SK-N-SH treated with all-trans-retinoic acid at 6 μM for 48 hours (cell line): Measurements from ENCODE around the gene ANXA11.
"Not testable (repeated sequence)": the region's sequence is repeated elsewhere in the genome, so short reads cannot be mapped to it uniquely, and the experiment has no call there.

Source experiments
- ATAC-seq: fragments of 200-7000 bp; cut with Tn5 transposase; 3 replicates; pipeline ENCODE4 v1.9.1; 2020; ENCODE audit warnings: mild to moderate bottlenecking, moderate library complexity
- BACH2 ChIP-seq: fragments of 250-450 bp; sonication (Bioruptor Pico); IDR thresholded peaks from 2 replicates; pipeline ENCODE4 v1.9.0; 2021; ENCODE audit warnings: mild to moderate bottlenecking, borderline replicate concordance
- CREB5 ChIP-seq: fragments of 250-450 bp; sonication (Bioruptor Pico); IDR thresholded peaks from 2 replicates; pipeline ENCODE4 v1.5.1; 2020; ENCODE audit warnings: low read depth, mild to moderate bottlenecking, moderate library complexity
- CSDC2 ChIP-seq: fragments of 250-450 bp; sonication (Bioruptor Pico); IDR thresholded peaks from 2 replicates; pipeline ENCODE4 v1.5.0; 2020; ENCODE audit warnings: mild to moderate bottlenecking, moderate library complexity
- CSRNP3 ChIP-seq: fragments of 250-450 bp; sonication (Bioruptor Pico); IDR thresholded peaks from 2 replicates; pipeline ENCODE4 v1.5.1; 2021; ENCODE audit warnings: mild to moderate bottlenecking, moderate library complexity
- ESRRG ChIP-seq: fragments of 250-450 bp; sonication (Bioruptor Pico); IDR thresholded peaks from 2 replicates; pipeline ENCODE4 v1.6.1; 2021; ENCODE audit warnings: mild to moderate bottlenecking
- GLIS3 ChIP-seq: fragments of 250-450 bp; sonication (Bioruptor Pico); IDR thresholded peaks from 2 replicates; pipeline ENCODE4 v1.5.0; 2020; ENCODE audit warnings: mild to moderate bottlenecking, moderate library complexity
- OSR1 ChIP-seq: fragments of 250-450 bp; sonication (Bioruptor Pico); IDR thresholded peaks from 2 replicates; pipeline ENCODE4 v1.8.0; 2022; ENCODE audit warnings: moderate library complexity, mild to moderate bottlenecking, inconsistent platforms
- PATZ1 ChIP-seq: fragments of 250-450 bp; sonication (Bioruptor Pico); IDR thresholded peaks from 2 replicates; pipeline ENCODE4 v1.8.0; 2020; ENCODE audit warnings: mild to moderate bottlenecking, moderate library complexity, borderline replicate concordance
- POU6F1 ChIP-seq: fragments of 250-450 bp; sonication (Bioruptor Pico); IDR thresholded peaks from 2 replicates; pipeline ENCODE4 v1.8.0; 2021; ENCODE audit warnings: low read depth, mild to moderate bottlenecking, moderate library complexity, borderline replicate concordance
- PPARA ChIP-seq: fragments of 250-450 bp; sonication (Bioruptor Pico); IDR thresholded peaks from 2 replicates; pipeline ENCODE4 v1.5.0; 2020; ENCODE audit warnings: mild to moderate bottlenecking, borderline replicate concordance
- RARB ChIP-seq: fragments of 250-450 bp; sonication (Bioruptor Pico); IDR thresholded peaks from 2 replicates; pipeline ENCODE4 v1.8.0; 2021; ENCODE audit warnings: mild to moderate bottlenecking, moderate library complexity
- SNAI2 ChIP-seq: fragments of 250-450 bp; sonication (Bioruptor Pico); IDR thresholded peaks from 2 replicates; pipeline ENCODE4 v1.5.0; 2020; ENCODE audit warnings: mild to moderate bottlenecking, moderate library complexity
- TCF4 ChIP-seq: fragments of 250-450 bp; sonication (Bioruptor Pico); IDR thresholded peaks from 2 replicates; pipeline ENCODE4 v1.8.0; 2021; ENCODE audit warnings: mild to moderate bottlenecking, moderate library complexity, borderline replicate concordance
- TOX ChIP-seq: fragments of 250-450 bp; sonication (Bioruptor Pico); IDR thresholded peaks from 2 replicates; pipeline ENCODE4 v1.8.0; 2021; ENCODE audit warnings: mild to moderate bottlenecking, moderate library complexity, borderline replicate concordance
- TSHZ2 ChIP-seq: fragments of 250-450 bp; sonication (Bioruptor Pico); IDR thresholded peaks from 2 replicates; pipeline ENCODE4 v1.5.0; 2020; ENCODE audit warnings: mild to moderate bottlenecking, moderate library complexity
- ZFP3 ChIP-seq: fragments of 250-450 bp; sonication (Bioruptor Pico); IDR thresholded peaks from 2 replicates; pipeline ENCODE4 v1.5.0; 2020; ENCODE audit warnings: mild to moderate bottlenecking, moderate library complexity
- ZFP30 ChIP-seq: fragments of 450-650 bp; formaldehyde crosslinking; IDR thresholded peaks from 2 replicates; pipeline ENCODE4 v1.5.0; 2022; ENCODE audit warnings: mild to moderate bottlenecking, moderate library complexity
- ZNF565 ChIP-seq: fragments of 450-650 bp; formaldehyde crosslinking; conservative IDR thresholded peaks from 2 replicates; pipeline ENCODE4 v1.5.0; 2020; ENCODE audit warnings: low read depth, mild to moderate bottlenecking, moderate library complexity
- ZNF70 ChIP-seq: fragments of 450-650 bp; formaldehyde crosslinking; IDR thresholded peaks from 2 replicates; pipeline ENCODE4 v1.5.0; 2020; ENCODE audit warnings: mild to moderate bottlenecking, moderate library complexity
- ZNF8 ChIP-seq: fragments of 450-650 bp; formaldehyde crosslinking; IDR thresholded peaks from 2 replicates; pipeline ENCODE4 v1.5.0; 2020; ENCODE audit warnings: mild to moderate bottlenecking, moderate library complexity

ANXA11 gene

GRCh38 chr10:80148166-80148805 lies 57.1 kb downstream of the ANXA11 start:
- no peak for ATAC-seq

GRCh38 chr10:80146918-80147317 lies 58.4 kb downstream of the ANXA11 start:
- TF ChIP-seq TSHZ2 (CRISPR knock-in tag) (no peak), POU6F1 (CRISPR knock-in tag) (no peak), ZNF8 (CRISPR knock-in tag) (no peak), RARB (CRISPR knock-in tag) (no peak), TOX (no peak), CREB5 (CRISPR knock-in tag) (no peak), OSR1 (CRISPR knock-in tag) (no peak), SNAI2 (CRISPR knock-in tag) (no peak), ZNF565 (no peak), CSDC2 (CRISPR knock-in tag) (no peak), ZNF70 (CRISPR knock-in tag) (no peak), PPARA (no peak), ZFP3 (CRISPR knock-in tag) (no peak), ESRRG (CRISPR knock-in tag) (no peak), GLIS3 (CRISPR knock-in tag) (no peak), TCF4 (CRISPR knock-in tag) (no peak), BACH2 (CRISPR knock-in tag) (no peak), ZFP30 (CRISPR knock-in tag) (no peak), PATZ1 (CRISPR knock-in tag) (no peak)
- no peak for ATAC-seq

More at GRCh38 chr10:80148166-80148805, 57.1 kb downstream of the ANXA11 start:
- TF ChIP-seq ZNF565 (no peak), OSR1 (CRISPR knock-in tag) (no peak), CSDC2 (CRISPR knock-in tag) (no peak), CSRNP3 (no peak), SNAI2 (CRISPR knock-in tag) (no peak), ZFP30 (CRISPR knock-in tag) (no peak), CREB5 (CRISPR knock-in tag) (no peak), RARB (CRISPR knock-in tag) (no peak), ZNF70 (CRISPR knock-in tag) (no peak), GLIS3 (CRISPR knock-in tag) (no peak), BACH2 (CRISPR knock-in tag) (no peak)

GRCh38 chr10:80145406-80146308 lies 59.7 kb downstream of the ANXA11 start:
- not testable (repeated sequence) for ATAC-seq
